SIG-M5 (cell line): ENCODE results near the gene FRRS1.
"Not testable (repeated sequence)": the region's sequence is repeated elsewhere in the genome, so short reads cannot be mapped to it uniquely, and the experiment has no call there.

Source experiments
- DNase-seq: peaks from one replicate; lab custom pipeline; 2025; lab: John Stamatoyannopoulos, UW

FRRS1 gene, protein sequence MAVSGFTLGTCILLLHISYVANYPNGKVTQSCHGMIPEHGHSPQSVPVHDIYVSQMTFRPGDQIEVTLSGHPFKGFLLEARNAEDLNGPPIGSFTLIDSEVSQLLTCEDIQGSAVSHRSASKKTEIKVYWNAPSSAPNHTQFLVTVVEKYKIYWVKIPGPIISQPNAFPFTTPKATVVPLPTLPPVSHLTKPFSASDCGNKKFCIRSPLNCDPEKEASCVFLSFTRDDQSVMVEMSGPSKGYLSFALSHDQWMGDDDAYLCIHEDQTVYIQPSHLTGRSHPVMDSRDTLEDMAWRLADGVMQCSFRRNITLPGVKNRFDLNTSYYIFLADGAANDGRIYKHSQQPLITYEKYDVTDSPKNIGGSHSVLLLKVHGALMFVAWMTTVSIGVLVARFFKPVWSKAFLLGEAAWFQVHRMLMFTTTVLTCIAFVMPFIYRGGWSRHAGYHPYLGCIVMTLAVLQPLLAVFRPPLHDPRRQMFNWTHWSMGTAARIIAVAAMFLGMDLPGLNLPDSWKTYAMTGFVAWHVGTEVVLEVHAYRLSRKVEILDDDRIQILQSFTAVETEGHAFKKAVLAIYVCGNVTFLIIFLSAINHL

DNA sequence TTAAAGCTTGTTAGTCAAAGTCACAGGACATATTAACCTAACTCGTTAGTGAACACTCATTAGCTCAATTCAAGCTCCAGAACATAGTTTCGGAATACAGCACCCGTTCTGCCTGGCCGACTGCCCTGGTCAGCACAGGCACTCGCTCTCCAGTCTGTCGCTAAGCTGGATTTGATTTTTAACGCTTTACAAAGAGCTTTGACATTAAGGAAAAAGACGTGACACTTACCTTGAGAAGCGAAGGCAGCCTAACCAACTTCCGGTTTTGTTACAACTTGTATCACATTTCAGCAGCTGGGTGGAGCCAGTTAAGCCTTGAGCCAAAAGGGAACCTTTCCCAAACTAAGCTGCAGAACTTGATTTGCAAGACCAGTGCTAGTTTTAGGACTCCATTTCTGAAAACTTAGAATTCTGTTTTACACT is at the start of gene FRRS1:
Gene FRRS1, minus strand, starts transcription at position 258 of the 423 bp plus-strand sequence. CDS start 17,867 bp downstream, outside the sequence.
- DNase-seq = peak; percentile 54

DNA sequence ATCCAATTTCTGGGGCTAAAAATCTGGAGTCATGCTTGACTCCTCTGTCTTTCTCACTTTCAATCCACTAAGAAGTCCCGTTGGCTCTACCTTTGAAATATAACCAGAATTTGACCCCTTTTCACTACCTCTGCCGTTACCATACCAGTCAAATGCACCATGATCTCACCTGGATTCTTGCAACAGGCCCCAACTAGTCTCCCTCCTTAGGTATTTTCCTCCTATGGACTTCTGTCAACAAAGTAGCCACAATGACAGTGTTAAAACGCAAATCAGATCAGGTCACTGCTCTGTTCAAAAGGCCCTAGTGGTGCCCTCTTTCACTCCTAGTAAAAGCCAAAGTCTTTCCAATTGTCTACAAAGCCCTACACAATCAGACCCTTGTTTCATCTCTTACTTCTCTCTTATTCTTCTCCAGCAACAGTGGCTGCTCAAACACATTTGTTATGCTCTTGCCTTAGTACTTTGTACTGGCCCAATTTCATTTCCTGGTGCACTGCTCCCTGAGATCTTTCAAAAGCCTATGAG is 48.0 kb upstream of the FRRS1 start:
- no peak for DNase-seq

DNA sequence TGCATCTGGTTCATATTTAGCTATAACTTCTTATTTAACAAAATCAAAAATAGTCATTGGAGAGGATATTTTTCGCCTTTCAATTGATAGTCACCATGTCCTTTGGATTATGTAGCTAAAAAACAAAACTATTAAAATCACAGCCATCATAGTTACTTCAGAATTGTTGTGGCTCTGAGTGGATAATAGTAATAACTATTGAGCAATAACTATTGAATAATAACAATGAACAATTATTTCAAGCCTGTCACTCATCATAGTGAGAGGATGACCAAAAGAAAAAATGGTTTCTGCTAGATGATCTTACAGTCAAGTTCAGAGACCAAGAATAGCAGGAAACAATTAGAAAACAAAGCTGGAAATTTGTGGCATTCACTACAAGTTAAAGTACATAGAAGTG is 45.3 kb upstream of the FRRS1 start:
- no peak for DNase-seq

DNA sequence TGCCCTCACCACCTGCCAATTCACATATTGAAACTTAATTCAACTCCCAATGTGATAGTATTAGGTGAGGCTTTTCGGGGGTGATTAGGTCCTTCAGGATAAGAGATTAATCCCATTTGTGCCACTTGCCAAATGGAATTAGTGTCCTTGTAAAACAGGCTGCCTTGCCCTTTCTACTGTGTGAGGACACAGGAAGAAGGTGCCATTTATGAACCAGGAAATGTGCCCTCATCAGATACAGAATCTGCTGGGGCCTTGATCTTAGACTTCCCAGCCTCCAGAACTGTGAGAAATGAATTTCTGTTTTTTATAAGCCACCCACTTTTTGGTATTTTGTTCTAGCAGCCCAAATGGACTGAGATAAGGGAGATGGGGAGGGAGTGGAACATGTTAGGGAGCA is 44.6 kb upstream of the FRRS1 start:
- DNase-seq = no peak

DNA sequence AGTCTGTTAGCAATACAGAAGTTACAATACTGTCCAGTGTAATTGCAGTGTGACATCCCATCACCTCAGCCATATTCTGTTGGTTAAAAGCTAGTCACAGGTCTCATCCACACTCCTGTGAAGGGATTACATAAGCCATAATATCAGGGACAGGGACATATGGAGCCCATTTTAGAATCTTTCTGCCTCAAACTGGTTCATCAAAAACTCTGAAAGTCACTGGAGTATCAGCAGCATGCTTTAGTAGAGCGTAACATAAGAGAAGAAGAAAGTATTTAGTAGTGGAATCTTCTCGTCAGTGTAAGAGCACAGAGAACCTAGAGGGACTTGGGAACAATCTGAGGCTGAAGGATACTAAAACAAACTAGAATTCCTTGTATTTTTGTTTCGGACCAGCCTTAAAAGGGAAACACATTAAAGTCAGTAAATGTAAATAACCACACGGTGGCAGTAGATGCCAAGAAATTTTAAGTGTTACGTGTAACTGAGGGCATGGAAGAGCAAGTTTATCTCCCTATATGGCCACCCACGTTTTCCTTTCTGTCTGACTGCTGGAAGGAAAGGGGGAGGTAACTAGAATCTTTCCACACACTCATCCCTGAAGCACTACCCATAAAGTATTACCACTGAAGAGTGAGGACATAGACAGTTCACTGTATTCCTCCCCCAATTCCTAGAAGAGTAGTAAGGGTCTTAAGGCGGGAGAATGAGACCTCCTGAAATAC is 42.1 kb upstream of the FRRS1 start:
- no peak for DNase-seq

DNA sequence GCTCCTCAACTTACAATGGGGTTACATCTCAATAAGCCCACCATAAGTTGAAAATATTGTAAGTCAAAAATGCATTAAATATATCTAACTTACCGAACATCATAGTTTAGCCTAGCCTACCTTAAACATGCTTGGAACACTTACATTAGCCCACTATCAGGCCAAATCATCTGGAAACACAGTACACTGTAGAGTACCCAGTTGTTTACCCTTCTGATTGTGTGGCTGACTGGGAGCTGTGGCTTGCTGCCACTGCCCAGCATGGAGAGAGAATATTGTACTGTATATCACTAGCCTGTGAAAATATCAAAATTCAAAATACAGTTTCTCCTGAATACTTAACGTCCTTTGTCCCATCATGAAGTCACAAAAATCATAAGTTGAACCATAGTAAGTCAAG is 40.4 kb upstream of the FRRS1 start:
- no peak for DNase-seq

DNA sequence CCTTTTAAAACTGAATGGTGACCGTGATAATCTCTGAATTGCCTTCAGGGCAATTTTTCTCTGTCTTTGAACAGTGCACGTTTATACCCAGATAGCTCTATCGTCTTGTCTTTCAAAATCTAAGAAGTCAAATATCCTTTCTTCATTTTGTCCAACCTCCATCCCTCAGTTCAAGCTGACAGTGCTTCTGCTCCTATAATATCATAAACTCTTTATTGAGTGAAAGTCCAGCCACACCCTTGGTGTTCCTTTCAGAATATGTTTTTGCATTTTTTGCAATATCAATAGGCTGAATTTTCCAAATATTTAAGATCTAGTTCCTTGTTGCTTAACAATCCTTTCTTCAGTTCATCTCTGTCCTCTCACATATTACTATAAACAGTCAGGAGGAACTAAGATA is 35.1 kb upstream of the FRRS1 start:
- DNase-seq = no peak

DNA sequence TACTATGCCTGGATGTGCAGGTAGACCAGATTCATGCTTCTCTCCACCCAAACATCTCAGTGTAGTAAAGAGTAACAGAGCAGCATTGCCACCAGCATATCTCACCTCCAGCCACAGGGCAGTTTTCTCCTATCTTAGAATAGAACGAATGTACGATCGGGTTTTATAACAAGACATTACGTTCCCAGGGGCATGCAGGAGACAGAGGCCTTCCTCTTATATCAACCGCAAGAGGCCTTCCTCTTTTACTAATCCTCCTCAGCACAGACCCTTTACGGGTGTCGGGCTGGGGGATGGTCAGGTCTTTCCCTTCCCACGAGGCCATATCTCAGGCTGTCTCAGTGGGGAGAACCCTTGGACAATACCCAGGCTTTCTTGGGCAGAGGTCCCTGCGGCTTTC is 27.4 kb upstream of the FRRS1 start:
- DNase-seq = not testable (repeated sequence)

DNA sequence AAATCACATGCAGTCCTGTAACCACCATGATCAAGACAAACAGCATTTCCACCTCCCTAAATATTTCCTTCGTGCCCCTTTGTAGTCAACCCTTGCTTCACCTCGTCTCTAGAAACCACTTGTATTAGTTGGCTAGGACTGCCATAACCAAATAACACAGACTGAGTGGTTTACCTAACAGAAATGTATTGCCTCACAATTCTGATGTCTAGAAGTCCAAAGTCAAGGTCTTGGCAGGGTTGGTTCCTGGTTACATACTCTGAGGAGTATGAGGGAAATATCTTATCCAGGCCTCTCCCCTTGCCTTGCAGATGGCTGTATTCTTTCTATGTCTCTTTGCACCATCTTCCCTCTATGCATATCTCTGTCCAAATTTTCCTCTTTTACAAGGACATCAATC is 23.3 kb upstream of the FRRS1 start:
- no peak for DNase-seq

DNA sequence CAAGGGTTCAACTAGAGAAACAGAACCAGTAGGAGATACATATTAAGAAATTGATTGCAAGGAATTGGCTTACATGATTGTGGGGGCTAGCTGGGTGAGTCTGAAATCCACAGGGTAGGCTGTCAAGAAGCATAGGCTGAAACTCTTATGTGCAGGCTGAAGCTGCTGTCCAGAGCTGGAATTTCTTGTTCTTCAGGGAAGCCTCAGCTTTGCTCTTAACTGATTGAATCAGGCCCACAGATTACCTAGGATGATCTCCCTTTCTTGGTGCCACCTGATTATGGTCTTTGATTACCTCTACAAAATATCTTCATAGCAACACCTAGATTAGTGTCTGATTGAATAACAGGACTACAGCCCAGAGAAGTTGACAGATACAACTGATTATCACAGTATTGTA is 22.5 kb upstream of the FRRS1 start:
- DNase-seq = no peak

DNA sequence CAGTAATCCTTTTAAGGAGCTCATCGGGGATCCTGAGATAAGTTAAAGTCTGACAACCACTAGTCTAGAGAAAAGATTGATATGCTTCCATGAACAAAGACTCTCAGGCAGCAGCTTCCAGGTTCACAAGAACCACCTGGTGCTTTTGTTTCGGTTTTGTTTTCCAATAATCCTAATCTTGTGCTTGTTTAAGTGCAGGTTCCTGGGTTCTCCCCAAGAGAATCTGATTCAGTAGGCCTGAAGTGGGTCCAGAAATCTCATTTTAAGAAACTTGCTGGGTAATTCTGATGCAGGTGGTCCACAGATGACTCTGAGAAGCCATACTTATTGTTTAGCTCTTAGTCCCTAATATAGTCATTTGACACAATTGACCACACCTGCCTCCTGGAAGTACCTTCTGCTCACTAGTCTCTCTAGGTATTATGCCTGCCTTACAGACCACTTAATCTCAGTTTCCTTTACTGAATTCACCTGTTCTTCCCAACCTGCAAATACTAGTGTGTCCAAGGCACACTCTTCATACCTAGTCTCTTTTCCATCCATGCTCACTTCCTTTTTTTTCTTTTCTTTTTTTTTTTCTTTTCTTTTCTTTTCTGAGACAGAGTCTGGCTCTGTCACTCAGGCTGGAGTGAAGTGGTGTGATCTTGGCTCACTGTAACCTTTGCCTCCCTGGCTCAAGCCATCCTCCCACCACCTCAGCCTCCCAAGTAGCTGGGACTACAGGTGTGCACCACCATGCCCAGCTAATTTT is 20.5 kb upstream of the FRRS1 start:
- no peak for DNase-seq

DNA sequence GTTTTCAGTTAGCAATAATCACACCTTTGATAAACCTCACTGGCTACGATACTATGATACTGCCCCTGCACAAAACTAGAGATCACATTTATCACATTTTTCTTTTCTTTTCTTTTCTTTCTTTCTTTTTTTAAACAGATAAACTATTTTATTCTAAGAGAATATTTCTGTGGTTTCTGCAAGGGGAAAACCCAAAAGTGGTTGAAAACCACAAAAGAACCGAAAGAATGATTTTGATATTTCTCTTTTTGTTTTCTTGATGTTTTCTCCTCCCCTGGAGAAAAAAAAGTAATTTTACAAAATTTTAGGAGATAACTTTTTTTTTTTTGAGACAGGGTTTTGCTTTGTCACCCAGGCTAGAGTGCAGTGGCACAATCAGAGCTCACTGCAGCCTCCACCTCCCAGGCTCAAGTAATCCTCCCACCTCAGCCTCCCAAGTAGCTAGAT is 18.4 kb upstream of the FRRS1 start:
- DNase-seq = no peak

DNA sequence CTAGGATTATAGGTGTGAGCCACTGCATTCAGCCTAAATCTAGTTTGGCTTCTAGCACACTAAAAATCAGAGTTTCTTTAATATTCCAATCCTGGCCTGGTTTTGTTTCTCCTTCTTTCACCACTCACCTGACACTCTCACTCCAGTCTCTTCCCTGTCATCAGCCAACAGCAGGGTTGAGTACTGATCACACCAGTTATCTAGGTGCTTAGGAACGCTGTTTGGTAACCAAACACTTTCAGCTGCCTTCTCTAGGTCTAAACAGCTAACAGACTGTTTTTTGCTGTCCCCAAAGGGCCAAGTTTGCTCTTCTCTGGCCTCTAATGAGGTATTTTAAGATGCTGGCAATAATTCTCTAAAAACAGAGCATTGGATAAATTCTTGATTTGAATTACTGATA is 17.7 kb upstream of the FRRS1 start:
- no peak for DNase-seq

DNA sequence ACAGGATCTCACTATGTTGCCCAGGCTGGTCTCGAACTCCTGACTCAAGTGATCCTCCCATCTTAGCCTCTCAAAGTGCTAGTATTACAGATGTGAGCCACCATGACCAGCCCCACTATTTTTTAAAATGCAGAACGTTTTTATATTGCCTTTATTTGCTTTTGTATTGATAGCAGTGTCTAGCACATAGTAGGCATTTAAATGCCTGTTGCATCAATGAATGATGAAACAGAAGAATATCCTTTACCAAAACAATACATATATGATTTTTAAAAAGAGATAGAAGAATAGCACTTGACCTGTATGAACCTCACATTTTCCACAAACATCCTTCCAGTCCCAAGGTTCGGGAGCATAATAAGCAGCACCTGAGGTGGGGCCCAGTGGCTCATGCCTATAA is 16.5 kb upstream of the FRRS1 start:
- DNase-seq = no peak

DNA sequence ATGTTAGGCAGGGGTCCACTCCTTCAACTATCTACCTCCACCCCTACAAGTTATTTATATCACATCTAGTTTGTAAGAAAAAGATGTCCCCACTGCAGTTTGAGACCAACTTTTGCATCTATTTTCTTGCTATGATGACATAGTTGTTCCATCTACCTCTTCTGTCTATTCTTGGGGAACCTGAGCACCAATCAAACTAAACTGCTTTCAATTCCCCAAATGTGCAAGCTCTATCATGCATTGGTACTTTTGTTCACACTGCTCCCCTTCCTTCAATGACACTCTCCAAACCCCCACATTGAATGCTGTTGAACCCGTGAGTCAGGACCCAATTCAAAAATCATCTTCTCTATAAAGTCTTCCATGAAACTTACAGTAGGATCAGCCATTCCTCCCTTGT is 16.0 kb upstream of the FRRS1 start:
- no peak for DNase-seq

DNA sequence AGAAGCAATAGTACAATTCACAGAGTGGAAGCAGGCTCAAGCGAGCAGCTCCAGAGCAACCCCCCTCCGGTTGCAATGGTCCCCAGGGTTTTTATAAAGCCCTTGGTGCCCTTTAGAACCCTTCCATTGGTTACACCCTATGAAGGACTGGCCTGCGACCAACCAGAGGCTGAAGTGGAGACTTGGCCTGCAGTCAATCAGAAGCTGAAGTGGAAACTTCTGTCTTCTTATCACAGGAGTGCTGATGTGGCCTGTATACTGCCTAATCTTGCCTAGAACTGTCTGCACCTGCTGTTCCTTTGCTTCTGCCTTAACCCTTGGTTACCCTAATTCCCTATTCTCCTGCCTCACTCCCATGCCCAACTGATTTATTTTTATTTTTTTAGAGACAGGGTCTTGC is 15.4 kb upstream of the FRRS1 start:
- DNase-seq = no peak

DNA sequence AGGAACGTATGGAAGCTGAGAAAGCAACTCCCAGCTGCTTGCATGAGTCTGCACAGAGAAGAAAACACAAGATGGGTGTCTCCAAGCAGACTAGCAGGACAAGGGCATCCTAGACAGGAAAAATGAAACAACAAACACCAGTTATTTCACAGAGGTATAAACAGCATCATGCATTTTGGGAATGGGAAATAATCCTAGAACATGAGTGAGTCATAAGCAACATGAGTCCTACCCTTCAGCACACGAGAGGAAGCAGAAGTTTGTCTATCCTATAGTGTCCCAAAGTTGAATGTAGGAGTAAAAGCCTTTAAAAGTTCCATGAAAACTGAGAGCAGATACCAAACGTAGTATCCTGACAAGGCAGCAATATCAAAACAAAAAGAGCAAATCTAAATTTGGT is 11.3 kb upstream of the FRRS1 start:
- no peak for DNase-seq

DNA sequence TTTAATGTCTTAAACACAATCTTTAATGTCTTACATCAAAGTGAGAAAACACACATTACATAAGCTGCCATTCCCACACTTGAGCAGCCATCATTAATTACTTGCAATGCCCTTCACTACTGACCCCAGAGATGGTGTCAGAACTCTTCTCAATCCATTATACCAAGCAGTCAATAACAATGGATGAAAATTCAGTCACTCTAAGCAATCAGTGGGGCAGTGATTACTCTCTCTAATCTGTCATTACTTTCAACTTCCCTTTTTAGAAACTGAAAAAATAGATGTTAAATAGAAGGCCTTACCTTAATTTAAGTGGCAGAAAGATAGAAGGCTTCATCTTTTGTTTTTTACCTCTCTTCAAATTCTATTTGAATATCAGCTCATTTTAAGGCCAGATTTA is 9.7 kb upstream of the FRRS1 start:
- no peak for DNase-seq

DNA sequence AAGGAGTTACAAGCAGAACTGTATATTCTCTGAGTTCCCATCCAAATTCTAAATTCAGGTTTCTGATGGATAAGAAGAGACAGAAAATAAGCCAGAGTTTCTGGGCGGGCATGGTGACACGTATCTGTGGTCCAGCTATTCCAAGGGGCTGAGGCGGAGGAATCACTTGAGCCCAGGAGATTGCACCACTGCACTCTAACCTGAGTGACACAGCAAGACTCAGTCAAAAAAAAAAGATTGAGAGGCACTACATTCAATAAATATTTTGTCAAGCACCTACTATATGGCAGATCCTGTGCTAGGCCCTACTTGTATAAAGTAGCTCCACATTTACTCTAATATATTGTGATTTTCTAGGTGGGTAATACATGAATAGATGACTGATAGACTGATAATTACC is 6.4 kb upstream of the FRRS1 start:
- DNase-seq = no peak

DNA sequence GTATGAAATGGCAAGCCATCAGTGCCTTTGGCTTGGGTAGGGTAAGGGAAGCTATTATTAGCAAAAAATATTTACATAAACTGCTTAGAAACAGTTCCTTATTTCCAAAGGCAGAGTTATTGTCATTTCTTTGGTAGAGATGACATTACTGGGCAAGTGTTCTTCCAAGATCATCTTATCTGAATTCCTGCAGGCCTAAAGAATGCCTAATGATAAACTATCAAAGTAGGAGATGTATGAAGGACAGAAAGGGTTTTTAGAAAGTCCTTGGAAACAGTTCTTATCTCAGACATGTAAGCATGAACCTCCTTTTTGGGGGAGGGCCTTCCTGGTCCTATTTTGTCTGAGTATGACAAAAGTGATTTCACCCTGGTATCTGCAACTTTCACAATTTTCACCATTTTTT is 5.1 kb upstream of the FRRS1 start:
- no peak for DNase-seq

DNA sequence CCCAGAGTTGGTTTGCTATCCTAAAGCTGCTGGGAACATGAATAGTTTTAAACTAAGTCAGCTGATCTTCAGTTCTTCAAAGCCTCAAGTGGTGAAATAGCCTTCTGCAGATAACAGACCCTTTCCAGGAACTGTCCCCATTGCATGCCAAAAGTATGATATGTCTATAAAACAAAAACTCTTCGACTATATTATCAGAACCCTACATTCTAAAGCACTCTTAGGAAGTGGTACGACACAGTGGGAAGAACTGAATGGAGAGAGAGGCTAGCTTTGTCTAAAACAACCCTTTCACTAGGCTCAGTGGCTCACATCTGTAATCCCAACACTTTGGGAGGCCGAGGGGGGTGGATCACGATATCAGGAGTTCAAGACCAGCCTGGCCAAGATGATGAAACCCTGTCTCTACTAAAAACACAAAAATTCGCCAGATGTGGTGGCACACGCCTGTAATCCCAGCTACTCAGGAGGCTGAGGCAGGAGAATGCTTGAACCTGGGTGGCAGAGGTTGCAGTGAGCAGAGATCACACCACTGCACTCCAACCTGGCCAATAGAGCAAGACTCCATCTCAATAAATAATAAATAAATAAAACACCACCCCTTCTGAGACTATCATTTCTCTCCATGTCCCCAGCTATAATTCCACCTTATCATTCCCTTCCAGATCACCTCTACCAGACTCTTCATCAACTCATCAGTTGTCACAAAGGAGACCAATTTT is 2.2 kb upstream of the FRRS1 start:
- DNase-seq = no peak
